ENCODE results near the gene SLC4A2.

Gene SLC4A2

GRCh38 chr7:151074817-151075661 is 15.7 kb downstream of the SLC4A2 start:
- no peak for DNase-seq (ENCODE audit: extremely low read depth, insufficient read length)

GRCh38 chr7:151075662-151075971 is 16.2 kb downstream of the SLC4A2 start:
- Histone ChIP-seq H3K4me3 (replicated peaks; ENCODE audit: low read depth, low read length) (no peak overlapping the region), H3K27me3 (replicated peaks; ENCODE audit: control insufficient read depth, insufficient read depth, low read length) (no peaks in the 10 kb centered on the region), H3K36me3 (ENCODE audit: control insufficient read depth, insufficient read depth, low read length) (peaks cover 43% of the 10 kb centered on the region)
- DNase-seq (ENCODE audit: extremely low read depth, insufficient read length), result no peak
- no peak for TF ChIP-seq CTCF (IDR thresholded peaks at IDR 0.05; ENCODE audit: insufficient read depth, low read length, poor library complexity, severe bottlenecking)

More at GRCh38 chr7:151074817-151075661, 15.7 kb downstream of the SLC4A2 start:
- Histone ChIP-seq H3K27me3 (replicated peaks; ENCODE audit: control insufficient read depth, insufficient read depth, low read length) (no peaks in the 10 kb centered on the region), H3K36me3 (ENCODE audit: control insufficient read depth, insufficient read depth, low read length) (peaks cover 48% of the 10 kb centered on the region), H3K4me3 (replicated peaks; ENCODE audit: low read depth, low read length) (no peak overlapping the region)
- TF ChIP-seq CTCF (IDR thresholded peaks at IDR 0.05; ENCODE audit: insufficient read depth, low read length, poor library complexity, severe bottlenecking), result no peak

- Histone ChIP-seq H3K27me3 (replicated peaks; ENCODE audit: control insufficient read depth, insufficient read depth, low read length) (no peaks in the 10 kb centered on the region), H3K4me3 (replicated peaks; ENCODE audit: low read depth, low read length) (no peak overlapping the region), H3K36me3 (ENCODE audit: control insufficient read depth, insufficient read depth, low read length) (peaks cover 39% of the 10 kb centered on the region)
- DNase-seq (ENCODE audit: extremely low read depth, insufficient read length), result no peak
- no peak for TF ChIP-seq CTCF (IDR thresholded peaks at IDR 0.05; ENCODE audit: insufficient read depth, low read length, poor library complexity, severe bottlenecking)
These were observed 16.6 kb downstream of the SLC4A2 start for GRCh38 chr7:151075978-151076426.

- DNase-seq (ENCODE audit: extremely low read depth, insufficient read length), result no peak
- Histone ChIP-seq H3K27me3 (replicated peaks; ENCODE audit: control insufficient read depth, insufficient read depth, low read length) (no peaks in the 10 kb centered on the region), H3K36me3 (ENCODE audit: control insufficient read depth, insufficient read depth, low read length) (peaks cover 39% of the 10 kb centered on the region)
These were observed 17.7 kb downstream of the SLC4A2 start for GRCh38 chr7:151076863-151077704.

GRCh38 chr7:151077705-151078232 is 18.4 kb downstream of the SLC4A2 start:
- no peak overlapping the region for H3K4me3 ChIP-seq (replicated peaks; ENCODE audit: low read depth, low read length)
- TF ChIP-seq CTCF (IDR thresholded peaks at IDR 0.05; ENCODE audit: insufficient read depth, low read length, poor library complexity, severe bottlenecking), result no peak
- H3K36me3 ChIP-seq (ENCODE audit: control insufficient read depth, insufficient read depth, low read length), result peaks cover 39% of the 10 kb centered on the region
- no peak for DNase-seq (ENCODE audit: extremely low read depth, insufficient read length)
- no peaks in the 10 kb centered on the region for H3K27me3 ChIP-seq (replicated peaks; ENCODE audit: control insufficient read depth, insufficient read depth, low read length)

More at GRCh38 chr7:151076863-151077704, 17.7 kb downstream of the SLC4A2 start:
- peak; percentile 30 for TF ChIP-seq CTCF (IDR thresholded peaks at IDR 0.05; ENCODE audit: insufficient read depth, low read length, poor library complexity, severe bottlenecking)
- no peak overlapping the region for H3K4me3 ChIP-seq (replicated peaks; ENCODE audit: low read depth, low read length)

Measured in GM06990 (cell line).